Midbrain (tissue), 1 donor: Measurements from ENCODE around the gene TMEM245.

Experiments
- DNase-seq: peaks from one replicate; lab custom pipeline; 2025; lab: John Stamatoyannopoulos, UW

The TMEM245 gene

DNA sequence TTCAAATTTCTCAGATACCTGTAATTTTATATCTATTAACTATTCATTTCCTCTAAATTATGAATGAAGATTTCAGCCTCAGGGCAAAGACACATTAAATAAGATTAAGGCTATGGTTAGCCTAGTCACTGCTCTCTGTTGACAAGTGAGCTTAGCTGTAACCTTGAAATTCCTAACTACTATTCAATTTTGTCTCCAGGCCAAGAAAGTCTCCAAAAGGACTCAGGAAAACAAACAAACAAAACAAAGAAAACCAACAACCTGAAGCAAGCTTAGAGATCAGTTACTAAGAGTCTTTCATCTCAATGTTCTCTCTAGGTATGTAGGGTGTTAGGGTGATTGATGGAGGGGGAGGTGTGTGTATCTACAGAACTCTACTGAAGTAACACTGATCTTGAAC, 96.9 kb downstream of the TMEM245 start:
- no peak for DNase-seq

DNA sequence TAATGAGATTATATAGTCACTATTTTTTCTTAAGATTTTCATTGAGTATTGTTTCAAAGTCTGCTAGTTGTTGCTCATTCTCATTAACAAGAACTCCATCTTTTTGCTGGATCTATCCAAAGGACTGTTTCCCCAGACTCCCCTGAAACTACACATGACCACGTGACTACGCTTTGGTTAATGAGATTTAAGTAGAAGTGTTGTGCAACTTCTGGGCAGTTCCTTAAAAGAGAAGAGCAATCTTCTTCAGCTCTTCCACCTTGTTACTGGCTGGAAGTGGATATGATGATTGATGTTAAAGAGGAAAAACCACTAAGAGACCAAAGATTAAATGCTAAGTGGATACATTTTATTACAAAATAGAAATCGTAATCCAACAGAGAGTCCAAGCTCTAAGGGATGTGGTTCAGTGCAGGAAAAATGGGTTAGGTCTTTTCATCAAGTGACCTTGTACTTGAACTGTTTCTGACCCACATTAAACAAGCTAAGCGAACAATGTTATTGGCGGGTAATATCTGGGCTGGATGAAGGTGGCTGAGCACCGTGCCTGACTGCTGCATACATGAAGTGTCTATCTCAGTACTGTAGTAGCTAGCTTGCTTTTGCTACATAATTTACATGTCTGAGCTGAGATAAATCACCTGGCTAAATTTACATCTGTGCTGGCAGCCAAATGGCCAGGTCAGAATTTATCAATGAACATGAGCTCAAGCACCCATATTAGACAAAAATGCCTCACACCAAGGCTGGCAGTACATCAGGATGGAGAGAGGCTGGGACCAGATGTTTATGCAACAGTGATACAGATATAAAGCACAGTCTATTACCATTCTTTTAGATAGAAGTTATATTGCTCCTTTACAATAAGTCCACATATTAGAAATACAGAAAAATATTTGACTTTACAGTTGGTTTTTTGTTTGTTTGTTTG, 98.9 kb downstream of the TMEM245 start:
- no peak for DNase-seq

DNA sequence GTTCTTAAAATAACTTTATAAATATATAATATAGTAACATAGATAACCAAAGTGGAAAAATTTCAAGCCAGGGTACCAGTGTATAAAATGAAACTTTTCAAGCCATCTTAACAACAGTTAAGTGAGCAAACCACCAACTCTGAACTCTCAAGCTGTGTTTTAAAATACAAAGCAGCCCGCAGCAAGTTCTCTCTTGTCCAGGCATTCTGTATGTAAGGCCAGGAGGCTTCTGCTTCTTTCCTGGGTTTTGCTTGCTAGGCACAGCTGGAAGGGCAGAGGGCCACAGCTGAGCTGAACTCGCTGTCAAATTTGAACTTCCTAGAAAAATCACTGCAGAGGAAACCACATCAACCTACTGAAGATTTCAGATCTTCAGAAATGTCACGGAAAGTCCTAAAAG, 99.6 kb downstream of the TMEM245 start:
- DNase-seq: no peak

DNA sequence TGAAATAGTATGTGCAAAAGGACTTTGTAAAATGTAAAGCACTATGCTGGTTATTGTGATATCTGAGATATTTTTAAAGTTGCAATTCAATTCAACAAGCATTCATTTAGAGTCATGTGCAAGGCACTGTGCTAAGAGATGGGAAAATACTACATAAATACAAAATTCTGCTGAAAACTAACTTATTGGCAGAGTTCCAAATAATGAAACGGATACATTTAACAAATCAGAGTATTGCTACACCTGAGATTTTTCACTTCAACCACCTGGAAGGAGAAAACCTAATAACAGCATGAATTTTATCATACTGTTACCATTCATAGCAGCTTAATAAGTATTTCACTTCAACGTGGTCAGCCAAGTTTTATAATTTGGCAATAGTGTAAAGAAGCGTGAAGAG, 100.3 kb downstream of the TMEM245 start:
- no peak for DNase-seq

DNA sequence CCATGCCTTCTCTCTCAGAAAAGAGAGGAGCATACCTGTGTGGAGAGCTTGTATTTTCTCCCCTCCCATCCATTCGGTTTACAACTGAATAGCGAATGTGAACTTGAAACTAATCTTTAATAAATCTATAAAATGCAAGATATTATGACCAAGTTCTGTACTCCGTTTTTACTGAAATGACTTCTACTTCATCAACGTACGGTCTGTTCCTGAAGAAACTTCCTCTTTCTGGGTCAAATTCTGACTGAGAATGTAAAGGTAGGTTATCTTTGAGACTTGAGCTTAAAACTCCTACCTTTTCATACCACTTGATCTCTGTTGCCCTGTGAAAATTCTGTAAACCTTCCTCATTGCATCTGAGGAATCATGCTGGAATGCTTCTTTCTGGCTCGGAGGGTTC, 102.3 kb downstream of the TMEM245 start:
- no peak for DNase-seq

DNA sequence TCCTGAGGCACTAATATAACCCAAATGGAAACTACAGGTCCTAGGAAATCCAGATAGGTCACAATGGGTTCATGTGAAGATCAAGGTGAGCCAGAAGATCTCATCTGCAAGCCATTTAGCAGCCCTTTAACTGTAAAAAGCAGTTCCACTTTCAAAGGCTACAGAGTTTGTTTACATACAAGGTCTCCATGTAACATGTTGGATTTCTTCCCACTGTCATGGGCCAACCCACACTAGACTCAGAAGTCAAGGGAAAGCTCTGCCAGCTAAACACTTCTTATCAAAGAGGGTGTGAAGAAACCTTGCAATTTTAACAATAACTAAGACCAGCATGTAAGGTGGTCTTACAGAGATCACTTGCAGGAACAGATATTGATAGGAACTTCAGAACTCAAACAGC, 102.7 kb downstream of the TMEM245 start:
- no peak for DNase-seq

DNA sequence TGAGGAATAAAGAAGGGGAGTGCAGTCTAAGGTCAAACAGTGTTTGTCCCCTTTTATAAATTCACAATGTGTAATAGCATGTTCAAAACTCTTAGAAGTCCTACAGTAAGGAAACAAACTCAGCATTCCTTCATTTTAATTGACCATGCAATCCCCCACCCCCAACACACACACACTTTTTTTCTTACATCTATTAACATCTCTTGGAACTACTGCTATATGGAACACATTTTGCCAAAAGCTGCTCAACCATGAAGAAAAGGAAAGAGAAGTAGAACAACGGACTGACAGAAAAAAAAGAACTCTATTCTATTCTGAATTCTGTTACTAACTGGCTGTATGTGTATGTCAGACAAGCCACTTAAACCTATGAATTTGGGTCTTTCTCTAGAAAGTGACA, 103.6 kb downstream of the TMEM245 start:
- DNase-seq: no peak

DNA sequence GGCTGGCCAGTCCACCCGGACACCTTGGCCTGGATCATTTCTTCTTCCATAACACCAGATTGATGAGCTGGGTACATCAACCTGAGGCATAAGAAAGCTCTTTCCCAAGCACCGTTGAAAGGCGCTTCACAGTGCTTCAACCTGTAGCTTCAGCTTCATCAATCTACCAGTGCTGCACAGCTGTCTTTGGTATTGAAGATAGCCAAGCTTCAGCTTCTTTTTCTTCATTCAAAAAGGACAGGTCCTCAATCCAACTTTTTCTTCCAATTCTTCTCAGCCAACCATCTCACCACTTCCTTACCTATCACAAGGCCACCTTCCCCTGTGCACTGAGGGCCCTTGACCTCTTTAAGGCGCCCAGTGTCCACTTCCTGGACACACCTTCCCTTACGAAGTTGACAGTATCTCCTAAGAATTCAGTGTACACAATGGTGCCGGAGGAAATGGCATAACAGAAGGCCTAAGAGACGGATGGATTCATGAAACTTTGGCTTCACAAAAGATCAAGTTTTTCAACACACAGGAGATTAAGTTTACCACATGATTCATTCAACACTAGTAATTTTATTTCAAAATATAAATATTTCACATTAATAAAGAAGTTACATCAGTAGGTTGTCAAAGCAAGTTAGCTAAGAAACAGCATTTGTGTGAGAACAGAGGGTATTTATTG, 105.0 kb downstream of the TMEM245 start:
- no peak for DNase-seq

DNA sequence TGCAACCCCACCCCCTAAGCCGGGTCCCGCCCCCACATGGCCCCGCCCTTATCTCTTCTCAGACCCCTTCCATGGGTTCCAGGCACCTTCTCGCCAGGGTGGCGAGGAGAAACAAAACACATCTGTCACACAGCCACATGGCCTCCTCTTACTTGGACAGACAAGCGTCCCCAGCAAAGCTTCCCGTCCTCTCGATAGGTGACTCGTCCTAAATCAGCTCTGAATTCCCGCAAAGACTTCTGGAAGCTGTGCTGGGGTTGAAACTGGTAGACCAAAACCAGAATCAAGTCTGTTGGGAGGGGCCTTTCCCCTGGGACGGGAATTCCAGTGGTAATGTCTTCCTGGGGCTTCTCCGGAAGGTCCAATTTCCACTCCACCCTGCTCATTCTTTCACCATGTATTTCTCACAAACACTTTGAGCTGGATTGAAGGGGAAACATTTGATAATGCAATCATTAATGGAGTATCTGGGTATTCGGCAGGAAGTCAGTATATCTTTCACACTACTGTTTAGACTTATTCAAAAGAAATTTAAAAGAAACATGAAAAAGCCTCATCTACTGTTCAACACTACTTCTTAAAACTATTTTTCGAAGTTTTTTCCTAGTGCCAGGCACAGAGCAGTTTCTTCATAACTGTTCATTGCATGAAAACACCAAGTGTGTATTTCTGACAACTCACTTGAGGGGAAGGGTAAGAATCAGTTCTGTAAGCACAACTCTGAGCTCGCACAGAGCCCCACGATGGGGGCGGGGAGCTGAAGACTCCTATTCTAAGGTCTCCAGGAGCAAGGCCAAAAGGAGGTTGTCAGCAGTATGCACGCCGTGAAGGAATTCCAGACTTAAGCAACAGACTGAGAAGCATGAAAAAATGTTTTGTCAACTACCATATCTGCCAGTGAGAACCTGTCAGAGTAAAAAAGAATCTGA, 105.8 kb downstream of the TMEM245 start:
- DNase-seq: no peak

DNA sequence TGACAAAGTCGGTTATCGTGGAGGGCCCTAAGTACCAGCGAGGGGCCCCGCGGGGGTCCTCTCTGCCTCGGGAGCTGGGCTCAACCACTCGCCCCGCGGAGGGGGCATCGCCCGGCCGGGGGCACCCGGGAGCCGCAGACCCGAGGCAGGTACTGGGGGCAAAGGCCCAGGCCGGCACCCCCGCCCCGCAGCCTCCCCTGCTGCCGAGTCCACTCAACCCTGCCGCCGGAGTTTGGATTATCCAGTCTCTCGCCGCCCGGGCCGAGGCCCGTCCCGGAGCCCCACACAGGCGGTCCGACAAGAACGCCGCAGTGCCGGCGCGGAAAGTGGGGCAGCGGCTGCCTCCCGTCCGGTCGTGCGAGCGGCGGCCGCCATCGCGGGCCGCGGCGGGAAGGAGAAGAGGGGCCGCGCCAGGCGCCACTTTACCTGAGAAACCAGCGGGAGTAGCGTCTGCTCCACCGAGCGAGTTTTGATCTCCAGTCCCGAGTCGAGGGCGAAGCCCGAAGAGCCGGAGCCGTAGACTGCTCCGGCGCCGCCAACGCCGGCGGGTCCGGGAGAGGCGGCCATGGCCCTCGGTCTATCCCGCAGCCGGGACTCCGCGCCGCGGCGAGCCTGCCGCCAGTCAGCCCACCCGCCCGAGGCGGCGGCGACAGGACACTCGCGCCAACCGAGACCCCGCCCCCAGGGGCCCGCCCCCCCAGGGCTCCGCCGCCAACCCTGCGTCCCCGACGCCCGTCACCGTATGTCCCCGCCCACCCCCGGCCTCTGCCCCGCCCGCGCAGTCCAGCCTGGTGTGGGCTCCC, 106.7 kb downstream of the TMEM245 start, which contains the start of gene CTNNAL1:
Gene CTNNAL1, minus strand, starts transcription at position 624 of the 803 bp plus-strand sequence. Its CDS starts 57 bp downstream, at position 567.
- peak; percentile 86 for DNase-seq

DNA sequence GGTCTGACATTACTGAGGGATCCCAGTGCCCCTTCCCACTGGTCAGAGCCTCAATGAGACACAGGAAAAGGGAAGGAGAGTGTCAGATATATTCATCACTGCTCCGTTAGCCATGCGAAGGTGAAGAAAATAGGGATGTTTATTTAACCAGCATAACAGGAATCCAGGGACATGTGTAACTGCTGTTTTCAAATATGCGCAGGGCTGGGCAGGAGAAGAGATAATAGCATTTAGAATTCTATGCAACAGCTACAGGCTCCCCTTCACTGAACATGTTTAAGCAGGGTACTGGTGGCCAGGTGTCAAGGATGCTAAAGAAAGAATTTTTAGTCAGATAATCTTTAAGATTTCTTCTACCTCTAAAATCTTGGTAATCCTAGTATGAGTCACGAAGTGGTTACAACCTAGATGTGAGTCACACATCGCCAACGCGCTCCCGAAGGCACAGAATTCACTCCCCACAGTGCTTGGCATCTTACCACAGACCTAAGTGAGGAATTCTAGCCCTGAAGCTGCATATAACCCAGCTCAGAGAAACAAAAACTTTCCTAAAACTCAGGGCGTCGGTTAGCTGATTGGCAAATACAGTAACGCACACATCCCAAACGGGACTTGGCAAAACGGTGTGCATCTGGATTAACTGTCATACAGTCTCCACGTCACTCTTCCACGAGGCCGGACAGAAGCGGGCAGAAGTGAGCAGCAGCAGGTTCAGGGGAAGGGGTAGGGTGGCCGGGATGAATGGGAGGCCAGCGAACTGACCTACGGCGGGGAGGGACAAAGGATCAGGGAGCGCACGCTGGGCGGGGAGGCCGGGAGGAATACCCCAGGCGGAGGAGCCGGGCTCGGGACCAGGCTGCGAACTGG, 107.5 kb downstream of the TMEM245 start:
- DNase-seq: peak; percentile 38

DNA sequence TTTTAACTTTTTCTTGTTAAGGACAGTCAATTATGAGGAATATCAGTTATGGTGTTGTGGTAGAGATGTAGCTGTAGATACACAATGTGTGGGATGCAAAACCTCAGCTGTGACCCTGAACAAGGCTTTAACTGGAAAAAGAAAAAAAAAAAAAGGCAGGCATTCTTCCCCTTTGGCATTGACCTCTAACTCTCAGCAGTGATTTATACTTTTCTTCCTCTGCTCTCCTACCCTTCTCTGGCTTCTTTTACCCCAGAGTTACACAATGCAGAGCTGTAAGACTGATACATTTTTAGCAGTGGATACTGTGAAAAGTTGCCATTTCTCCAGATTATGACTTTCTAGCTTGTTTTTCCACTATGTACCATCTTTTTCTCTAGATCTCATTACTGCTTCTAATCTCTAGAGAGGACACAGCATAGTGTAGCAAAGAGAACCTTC, 108.5 kb downstream of the TMEM245 start:
- DNase-seq: no peak

DNA sequence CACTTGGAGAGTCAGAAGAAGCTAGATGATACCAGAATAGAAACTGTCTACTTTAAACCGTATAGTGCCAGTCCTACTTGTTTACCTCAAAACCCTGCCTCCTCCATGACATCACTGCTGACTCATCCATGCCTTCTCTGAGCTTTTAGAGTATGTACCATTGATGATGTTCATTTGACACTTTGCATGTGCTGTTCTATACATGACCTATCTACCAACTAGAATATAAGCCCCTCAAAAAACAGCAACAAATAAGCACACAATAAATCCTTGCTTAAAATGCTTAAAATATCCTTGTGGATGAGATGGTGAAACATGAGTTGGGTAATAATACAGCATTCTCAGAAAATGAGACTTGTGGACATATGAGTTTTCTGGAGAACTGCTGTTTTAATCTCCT, 109.0 kb downstream of the TMEM245 start:
- no peak for DNase-seq

DNA sequence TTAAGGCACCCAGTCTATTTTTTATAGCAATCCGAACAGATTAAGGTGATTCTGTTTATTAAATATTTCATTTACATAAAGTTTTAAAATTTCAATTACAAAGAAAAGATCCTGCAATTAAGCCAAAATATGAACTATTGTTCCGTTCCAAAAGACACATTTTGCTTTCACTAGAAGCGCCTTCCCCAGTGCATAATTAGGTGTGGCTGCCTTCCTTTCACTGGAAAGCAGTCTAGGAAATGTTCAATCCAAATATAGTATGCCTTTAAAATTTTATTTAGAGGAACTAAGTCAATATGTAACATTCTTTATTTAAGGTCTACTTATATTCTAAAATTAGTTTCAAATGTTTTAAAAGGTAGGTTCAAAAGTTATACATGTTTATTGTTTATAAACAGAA, 114.1 kb downstream of the TMEM245 start:
- DNase-seq: no peak

DNA sequence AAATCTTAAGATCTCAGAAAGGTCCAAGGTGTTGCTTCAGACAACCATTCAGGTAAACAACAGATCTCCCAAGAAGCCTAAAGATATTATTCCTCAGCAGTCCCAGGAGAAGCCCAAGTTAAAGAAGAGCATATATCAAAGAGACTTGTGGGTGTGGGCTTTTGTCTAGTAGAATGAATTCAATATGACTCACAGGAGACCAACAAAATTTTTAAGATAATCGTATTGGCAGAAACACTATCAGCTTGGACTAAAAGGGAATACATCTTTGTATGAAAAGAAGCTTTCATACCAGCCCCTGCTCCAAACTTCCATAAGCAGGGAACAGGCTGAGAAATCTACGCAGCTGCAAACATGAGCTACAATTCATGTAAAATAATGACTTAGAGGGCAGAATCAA, 116.6 kb downstream of the TMEM245 start:
- no peak for DNase-seq

DNA sequence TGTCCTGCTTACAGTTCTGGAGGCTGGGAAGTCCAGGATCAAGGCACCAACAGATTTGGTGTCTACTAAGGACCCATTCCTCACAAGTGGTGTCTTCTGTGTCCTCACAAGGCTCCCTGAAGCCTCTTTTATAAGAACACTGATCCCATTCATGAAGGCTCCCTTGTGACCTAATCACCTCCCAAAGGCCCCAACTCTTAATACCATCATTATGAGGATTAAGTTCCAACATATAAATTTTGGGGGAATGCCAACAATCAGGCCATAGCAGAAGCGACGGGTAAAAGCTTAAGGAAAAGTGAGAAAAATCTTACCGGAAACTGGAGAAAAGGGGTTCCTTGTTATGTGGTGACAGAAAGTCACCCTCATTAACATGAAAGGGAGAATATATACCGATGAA, 117.6 kb downstream of the TMEM245 start:
- DNase-seq: no peak

DNA sequence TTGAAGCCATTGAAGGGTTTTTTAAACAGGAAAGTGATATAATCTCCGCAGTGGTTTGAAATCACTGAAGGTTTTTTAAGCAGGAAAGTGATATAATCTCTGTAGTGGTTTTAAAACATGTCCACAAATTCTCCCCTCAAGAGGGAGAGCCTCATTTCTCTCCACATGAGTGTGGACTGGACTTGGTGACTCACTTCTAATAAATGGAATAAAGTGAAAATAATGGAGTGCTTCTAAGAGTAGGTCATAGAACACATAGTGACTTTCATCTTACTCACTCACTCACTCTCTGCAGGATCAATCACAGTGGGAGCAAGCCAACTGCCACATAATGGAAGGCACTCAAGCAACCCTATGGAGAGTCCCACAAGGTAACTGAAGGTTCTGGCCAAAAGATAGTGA, 118.5 kb downstream of the TMEM245 start:
- DNase-seq: no peak

DNA sequence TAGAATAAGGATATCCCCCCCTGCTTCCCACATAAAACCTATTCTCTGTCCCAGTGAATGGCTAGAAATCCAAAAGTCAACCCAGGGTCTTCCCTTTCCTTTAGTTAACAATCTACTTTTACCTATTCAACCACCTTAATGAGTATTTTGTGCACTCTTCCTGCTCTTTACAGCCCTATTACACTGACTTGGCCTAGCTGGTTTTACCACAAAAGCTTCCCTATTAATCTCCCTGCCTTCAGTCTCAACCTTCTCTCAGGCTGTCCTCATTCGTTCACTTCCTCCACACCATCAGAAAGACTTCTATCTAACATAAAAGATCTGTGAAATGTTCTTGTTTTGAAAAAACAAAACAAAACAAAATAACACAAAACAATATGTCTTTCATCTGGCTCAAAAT, 122.6 kb downstream of the TMEM245 start:
- no peak for DNase-seq

DNA sequence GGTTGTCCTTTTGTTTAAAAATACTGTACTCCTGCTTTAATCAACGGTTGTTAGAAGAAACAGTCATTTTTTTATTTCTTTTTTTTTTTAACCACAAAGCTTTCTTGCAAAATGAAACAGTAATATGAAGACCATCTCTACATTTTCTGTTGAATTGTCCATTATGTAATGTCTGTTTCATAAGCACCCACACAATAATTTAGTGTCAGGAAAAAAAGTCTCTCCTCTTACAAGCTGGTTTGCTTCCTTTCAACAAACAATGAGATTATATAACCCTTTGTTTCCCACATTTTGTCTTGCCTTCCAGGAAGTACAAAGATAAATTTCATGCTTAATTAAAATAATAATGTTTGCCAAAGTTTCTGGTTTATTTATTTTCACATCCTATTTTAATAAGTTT, 123.1 kb downstream of the TMEM245 start:
- no peak for DNase-seq

DNA sequence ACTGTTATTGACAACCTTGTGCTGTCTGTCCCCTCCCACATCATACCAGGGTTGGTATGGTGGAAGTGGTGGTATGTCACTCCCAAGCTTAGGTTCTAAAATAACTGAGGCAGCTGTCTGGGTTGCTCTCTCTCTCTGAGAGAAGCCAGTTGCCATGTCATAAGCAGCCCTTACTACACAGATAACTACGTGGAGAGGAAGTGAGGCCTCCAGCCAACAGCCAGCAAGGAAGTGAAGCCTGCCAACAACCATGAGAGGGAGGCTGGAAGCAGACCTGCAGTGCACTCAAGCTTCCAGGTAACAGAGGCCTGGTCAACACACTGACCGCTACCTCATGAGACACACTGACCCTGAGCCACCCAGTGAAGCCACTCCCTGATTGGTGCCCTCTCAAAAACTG, 125.1 kb downstream of the TMEM245 start:
- DNase-seq: no peak
